GM23248 (cell line): ENCODE results near the gene RBM34. TPM values are rescaled to one million over a fixed set of nuclear protein-coding genes. Genes with fewer than 3 reads are reported as not detected.
"Not testable (repeated sequence)": the region's sequence is repeated elsewhere in the genome, so short reads cannot be mapped to it uniquely, and the experiment has no call there.

Source experiments
- DNase-seq: peaks from one replicate; pipeline ENCODE4 v3.0.0-alpha.2; 2015
- H2AFZ ChIP-seq: fragments of 200-600 bp; sonication (generic); 2 replicates; pipeline ENCODE4 v1.6.1; 2016; ENCODE audit warnings: antibody characterized with exemption
- H3F3A ChIP-seq: fragments of 200-600 bp; sonication (generic); 2 replicates; pipeline ENCODE4 v1.6.1; 2016; ENCODE audit warnings: mild to moderate bottlenecking, antibody characterized with exemption, mixed run types; ENCODE audit not compliant: insufficient read depth
- H3K27ac ChIP-seq: fragments of 200-600 bp; sonication (generic); 2 replicates; pipeline ENCODE4 v1.5.1; 2016; ENCODE audit warnings: mild to moderate bottlenecking
- H3K27me3 ChIP-seq: fragments of 200-600 bp; sonication (generic); replicated peaks from 2 replicates; pipeline ENCODE4 v1.6.1; 2016; ENCODE audit warnings: mild to moderate bottlenecking; ENCODE audit not compliant: insufficient read depth
- H3K36me3 ChIP-seq: fragments of 200-600 bp; sonication (generic); 2 replicates; pipeline ENCODE4 v1.6.1; 2016; ENCODE audit warnings: low read depth, mild to moderate bottlenecking
- H3K4me1 ChIP-seq: fragments of 200-600 bp; sonication (generic); 2 replicates; pipeline ENCODE4 v1.6.1; 2016; ENCODE audit warnings: mild to moderate bottlenecking; ENCODE audit not compliant: insufficient read depth
- H3K4me2 ChIP-seq: fragments of 200-600 bp; sonication (generic); one replicate; pipeline ENCODE4 v1.6.1; 2016; ENCODE audit warnings: mild to moderate bottlenecking; ENCODE audit not compliant: unreplicated experiment
- H3K4me3 ChIP-seq: fragments of 200-600 bp; sonication (generic); 2 replicates; pipeline ENCODE4 v1.5.1; 2016; ENCODE audit warnings: mild to moderate bottlenecking
- H3K79me2 ChIP-seq: fragments of 200-600 bp; sonication (generic); 2 replicates; pipeline ENCODE4 v1.6.1; 2016; ENCODE audit warnings: mild to moderate bottlenecking; ENCODE audit not compliant: insufficient read depth
- H3K9ac ChIP-seq: fragments of 200-600 bp; sonication (generic); 2 replicates; pipeline ENCODE4 v1.6.1; 2016; ENCODE audit warnings: mild to moderate bottlenecking
- H3K9me2 ChIP-seq: fragments of 200-600 bp; sonication (generic); 2 replicates; pipeline ENCODE4 v1.6.1; 2016; ENCODE audit warnings: mixed run types, mild to moderate bottlenecking, moderate library complexity; ENCODE audit not compliant: insufficient read depth
- H3K9me3 ChIP-seq: fragments of 200-600 bp; sonication (generic); one replicate; pipeline ENCODE4 v1.6.1; 2017; ENCODE audit warnings: low read depth
- H4K20me1 ChIP-seq: fragments of 200-600 bp; sonication (generic); 2 replicates; pipeline ENCODE4 v1.6.0; 2016; ENCODE audit not compliant: insufficient read depth
- EZH2 ChIP-seq: fragments of 200-600 bp; sonication (generic); IDR thresholded peaks from 2 replicates; pipeline ENCODE4 v1.6.1; 2018; ENCODE audit warnings: antibody characterized with exemption, mild to moderate bottlenecking; ENCODE audit not compliant: insufficient read depth, poor library complexity, severe bottlenecking
- EZH2phosphoT487 ChIP-seq: fragments of 200-600 bp; sonication (generic); IDR thresholded peaks from 2 replicates; pipeline ENCODE4 v1.6.1; 2018; ENCODE audit warnings: antibody characterized with exemption, moderate library complexity, mild to moderate bottlenecking, low read depth; ENCODE audit not compliant: insufficient read depth
- WGBS, 2 experiments: methylation state at CpG; one replicate each; pipeline ENCODE4 v1.1.6; 2015 to 2017; ENCODE audit warnings: low lambda C conversion rate in 2 of 2, low coverage in 1 of 2; ENCODE audit errors: missing lambda C conversion rate in 2 of 2; 5-methylcytosine and 5-hydroxymethylcytosine counted together
- in situ Hi-C: fragments of 300-500 bp; cut with MboI; formaldehyde crosslinking; loops from 2 replicates; pipeline ENCODE4 v1.15.0; 2020
- polyA plus RNA-seq: library from polyadenylated mRNA; unstranded; fragments of >200 nt; fragmentation: Nextera tagmentation; extraction: Ambion mirVana; gene quantifications from 2 replicates; pipeline ENCODE4 v1.2.1, GENCODE V29; 2016
- total RNA-seq: library from RNA; depleted of rRNA; stranded (reverse); fragments of >200 nt; shearing (Covaris generic); gene quantifications from 2 replicates; pipeline ENCODE4 v1.2.3, GENCODE V29; 2014

Gene RBM34
- total and polyA plus RNA-seq, 2 experiments from 2014 or later: 53.6 to 79.3 TPM

DNA sequence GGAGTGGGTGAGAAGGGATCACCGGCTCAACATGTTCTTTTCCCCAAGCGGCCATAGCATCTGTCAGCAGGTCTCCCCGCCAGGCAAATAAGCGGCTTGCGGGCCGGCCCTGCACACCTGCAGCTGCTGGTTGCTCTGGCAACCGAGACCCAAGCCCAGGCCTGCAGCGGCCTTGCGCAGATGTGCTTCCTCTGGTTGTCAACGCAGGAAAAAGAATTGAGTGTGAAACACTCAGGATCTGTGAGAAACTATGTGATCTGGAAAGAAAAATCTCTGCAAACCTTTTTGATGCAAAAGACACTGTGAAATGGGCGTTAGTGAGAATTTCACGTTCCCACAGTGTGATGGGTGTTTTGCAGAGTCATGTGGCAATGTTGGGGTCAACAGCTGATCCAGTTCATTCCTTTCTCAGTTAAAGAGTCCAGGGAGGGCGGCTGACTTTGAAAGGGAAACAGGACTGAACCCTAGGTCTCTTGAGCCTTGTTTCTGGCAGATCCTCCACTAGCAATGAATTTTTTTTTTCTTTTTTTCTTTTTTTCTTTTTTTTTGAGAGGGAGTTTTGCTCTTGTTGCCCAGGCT is 60.8 kb downstream of the RBM34 start:
- no peak overlapping the region for H3K4me3 ChIP-seq
- no peak overlapping the region for H3K4me2 ChIP-seq
- no peaks in the 10 kb centered on the region for H3K79me2 ChIP-seq
- TF ChIP-seq EZH2phosphoT487: no peak
- no peak for TF ChIP-seq EZH2
- H2AFZ ChIP-seq: no peak overlapping the region
- no peak for DNase-seq
- H3K9ac ChIP-seq: no peak overlapping the region
- no peaks in the 10 kb centered on the region for H4K20me1 ChIP-seq
- H3K9me3 ChIP-seq: no peaks in the 10 kb centered on the region
- H3K9me2 ChIP-seq: no peaks in the 10 kb centered on the region
- no peaks in the 10 kb centered on the region for H3K36me3 ChIP-seq
- peaks cover 6% of the 10 kb centered on the region for H3F3A ChIP-seq
- WGBS, 2 experiments: 76 to 79% methylated on average over 13 of the region's 13 CpGs
- H3K27me3 ChIP-seq: no peaks in the 10 kb centered on the region
- in situ Hi-C loops: loop anchor here (25.0 kb wide), 1 partner anchor 988 kb away; no protein-coding TSS in a partner anchor
- no peak overlapping the region for H3K27ac ChIP-seq
- H3K4me1 ChIP-seq: peaks cover 8% of the 10 kb centered on the region; the same call in 1 of the 2 replicates

DNA sequence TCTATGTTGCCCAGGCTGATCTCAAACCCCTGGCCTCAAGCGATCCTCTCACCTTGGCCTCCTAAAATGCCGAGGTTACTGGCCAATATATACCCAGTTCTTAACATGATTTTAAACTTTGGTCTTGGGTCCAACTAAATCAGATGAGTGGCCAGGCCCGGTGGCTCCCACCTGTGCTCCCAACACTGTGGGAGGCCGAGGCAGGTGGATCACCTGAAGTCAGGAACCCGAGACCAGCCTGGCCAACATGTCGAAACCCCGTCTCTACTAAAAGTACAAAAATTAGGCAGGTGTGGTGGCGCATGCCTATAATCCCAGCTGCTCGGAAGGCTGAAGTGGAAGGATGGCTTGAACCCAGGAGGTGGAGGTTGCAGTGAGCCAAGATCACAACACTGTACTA is 62.1 kb downstream of the RBM34 start:
- Histone ChIP-seq H3K36me3 (no peaks in the 10 kb centered on the region), H2AFZ (no peak overlapping the region), H3K4me2 (no peak overlapping the region), H3K4me1 (no peaks in the 10 kb centered on the region), H3K9ac (no peak overlapping the region), H3K27me3 (no peaks in the 10 kb centered on the region), H4K20me1 (no peaks in the 10 kb centered on the region), H3K79me2 (no peaks in the 10 kb centered on the region), H3F3A (no peaks in the 10 kb centered on the region), H3K9me2 (no peaks in the 10 kb centered on the region), H3K4me3 (no peak overlapping the region), H3K9me3 (no peaks in the 10 kb centered on the region), H3K27ac (no peak overlapping the region)
- WGBS, 2 experiments: 88 to 95% methylated on average over 8 to 9 of the region's 9 CpGs
- in situ Hi-C loops: no loop called here
- no peak for DNase-seq
- TF ChIP-seq EZH2: no peak
- TF ChIP-seq EZH2phosphoT487: no peak

DNA sequence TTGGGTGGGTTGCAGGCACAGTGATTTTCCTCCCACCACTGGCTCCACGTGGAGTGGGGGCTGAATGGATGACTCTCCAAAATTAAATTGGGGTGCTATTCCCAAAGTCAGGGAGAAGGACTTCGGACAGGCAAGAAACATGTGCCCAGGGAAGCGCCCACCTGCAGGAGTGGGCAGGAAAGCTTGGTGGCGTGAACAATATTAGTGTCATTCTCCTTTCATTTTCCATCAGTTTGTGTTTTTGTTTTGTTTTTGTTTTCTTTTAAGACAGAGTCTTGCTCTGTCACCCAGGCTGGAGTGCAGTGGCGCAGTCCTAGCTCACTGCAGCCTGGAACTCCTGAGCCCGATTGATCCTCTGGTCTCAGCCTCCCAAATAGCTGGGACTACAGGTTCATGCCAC is 62.5 kb downstream of the RBM34 start:
- Histone ChIP-seq H3K4me1 (peaks cover 2% of the 10 kb centered on the region), H4K20me1 (no peaks in the 10 kb centered on the region), H3K9me3 (no peaks in the 10 kb centered on the region), H3K4me2 (no peak overlapping the region), H3K27ac (no peak overlapping the region), H3K79me2 (no peaks in the 10 kb centered on the region), H2AFZ (no peak overlapping the region), H3K27me3 (no peaks in the 10 kb centered on the region), H3K9ac (no peak overlapping the region), H3F3A (no peaks in the 10 kb centered on the region), H3K9me2 (no peaks in the 10 kb centered on the region), H3K4me3 (no peak overlapping the region), H3K36me3 (no peaks in the 10 kb centered on the region)
- TF ChIP-seq EZH2 (no peak), EZH2phosphoT487 (no peak)
- no peak for DNase-seq
- WGBS, 2 experiments: 84% methylated on average over 6 of the region's 6 CpGs
- in situ Hi-C loops: no loop called here

DNA sequence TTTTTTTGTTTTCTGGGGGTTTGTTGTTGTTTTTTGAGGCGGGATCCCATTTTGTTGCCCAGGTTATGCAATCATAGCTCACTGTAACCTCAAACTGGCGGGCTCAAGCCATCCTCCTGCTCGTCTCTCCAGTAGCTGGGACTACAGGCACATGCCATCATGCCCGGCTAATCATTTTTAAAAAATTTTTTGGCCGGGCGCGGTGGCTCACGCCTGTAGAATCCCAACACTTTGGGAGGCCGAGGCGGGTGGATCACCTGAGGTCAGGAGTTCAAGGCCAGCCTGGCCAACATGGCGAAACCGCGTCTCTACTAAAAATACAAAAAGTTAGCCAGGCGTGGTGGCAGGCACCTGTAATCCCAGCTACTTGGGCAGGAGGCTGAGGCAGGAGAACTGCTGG is 63.5 kb downstream of the RBM34 start:
- H3K9ac ChIP-seq, H3K4me2 ChIP-seq, H3K4me1 ChIP-seq, H3K36me3 ChIP-seq, H3K27ac ChIP-seq, H3F3A ChIP-seq, H3K9me3 ChIP-seq, H2AFZ ChIP-seq, H3K4me3 ChIP-seq, H4K20me1 ChIP-seq, DNase-seq, H3K79me2 ChIP-seq, H3K27me3 ChIP-seq, H3K9me2 ChIP-seq, in situ Hi-C loops: not testable (repeated sequence)
- WGBS, 2 experiments: 83 to 90% methylated on average over 14 of the region's 14 CpGs
